Measurements from ENCODE around the gene GPALPP1. TPM values are rescaled to one million over a fixed set of nuclear protein-coding genes. Genes with fewer than 3 reads are reported as not detected.

The GPALPP1 gene
- total and polyA plus RNA-seq, 4 donors: 7.9 to 45.0 (median 13.0) TPM

DNA sequence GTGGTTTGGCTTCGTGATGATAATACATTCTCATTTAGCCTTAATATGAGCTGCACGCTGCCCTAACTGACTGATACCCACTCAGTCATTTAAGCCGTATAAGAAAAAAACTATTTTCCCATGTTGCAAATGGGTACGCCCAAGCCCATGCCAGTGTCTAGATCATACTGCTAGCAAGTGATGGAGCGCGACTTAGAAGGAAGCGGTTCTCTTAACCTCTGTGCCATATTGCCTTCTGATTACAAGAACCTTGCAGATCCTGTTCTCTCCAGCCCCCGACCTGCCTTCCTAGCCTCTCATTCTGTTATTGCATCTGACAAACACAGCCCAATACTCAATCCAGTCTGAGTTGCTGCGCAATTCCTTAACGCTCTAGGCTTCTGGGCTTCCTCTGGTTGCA is 603 bp downstream of the GPALPP1 start:
- H3K9ac ChIP-seq (ENCODE audit: insufficient read depth in 1 of 2, low read length in 2 of 2): peak overlapping the region; percentile 94 to 96
- no peaks in the 10 kb centered on the region for H3K27me3 ChIP-seq (ENCODE audit: control insufficient read depth in 3 of 3, insufficient read depth in 3 of 3, low read length in 2 of 3)
- 4 to 11% methylated on average over 10 of the region's 10 CpGs for WGBS, 2 donors
- DNase-seq (peak in 2 of 3 donors; percentile 11 to 16), ATAC-seq (ENCODE audit: insufficient read depth, low FRiP score) (no peak)
- peaks cover 0 to 6% (median 3%) of the 10 kb centered on the region in 4 donors for H3K36me3 ChIP-seq (ENCODE audit: control insufficient read depth in 4 of 4, insufficient read depth in 4 of 4, low read length in 4 of 4)
- H3K27ac ChIP-seq (ENCODE audit: low read depth in 1 of 2, low read length in 1 of 2): peak overlapping the region; percentile 55 to 92
- TF ChIP-seq, protein P1, sequence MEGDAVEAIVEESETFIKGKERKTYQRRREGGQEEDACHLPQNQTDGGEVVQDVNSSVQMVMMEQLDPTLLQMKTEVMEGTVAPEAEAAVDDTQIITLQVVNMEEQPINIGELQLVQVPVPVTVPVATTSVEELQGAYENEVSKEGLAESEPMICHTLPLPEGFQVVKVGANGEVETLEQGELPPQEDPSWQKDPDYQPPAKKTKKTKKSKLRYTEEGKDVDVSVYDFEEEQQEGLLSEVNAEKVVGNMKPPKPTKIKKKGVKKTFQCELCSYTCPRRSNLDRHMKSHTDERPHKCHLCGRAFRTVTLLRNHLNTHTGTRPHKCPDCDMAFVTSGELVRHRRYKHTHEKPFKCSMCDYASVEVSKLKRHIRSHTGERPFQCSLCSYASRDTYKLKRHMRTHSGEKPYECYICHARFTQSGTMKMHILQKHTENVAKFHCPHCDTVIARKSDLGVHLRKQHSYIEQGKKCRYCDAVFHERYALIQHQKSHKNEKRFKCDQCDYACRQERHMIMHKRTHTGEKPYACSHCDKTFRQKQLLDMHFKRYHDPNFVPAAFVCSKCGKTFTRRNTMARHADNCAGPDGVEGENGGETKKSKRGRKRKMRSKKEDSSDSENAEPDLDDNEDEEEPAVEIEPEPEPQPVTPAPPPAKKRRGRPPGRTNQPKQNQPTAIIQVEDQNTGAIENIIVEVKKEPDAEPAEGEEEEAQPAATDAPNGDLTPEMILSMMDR (IDR thresholded peaks at IDR 0.05; ENCODE audit: control extremely low read depth, extremely low read depth): no peak
- H3K4me1 ChIP-seq (ENCODE audit: control insufficient read depth in 5 of 5, insufficient read depth in 5 of 5, low read length in 5 of 5): peaks cover 4 to 19% (median 10%) of the 10 kb centered on the region in 5 donors
- H3K4me3 ChIP-seq: peak overlapping the region; percentile 96
- H3K9me3 ChIP-seq (ENCODE audit: control insufficient read depth in 4 of 4, insufficient read depth in 3 of 4, low read length in 3 of 4): no peaks in the 10 kb centered on the region

DNA sequence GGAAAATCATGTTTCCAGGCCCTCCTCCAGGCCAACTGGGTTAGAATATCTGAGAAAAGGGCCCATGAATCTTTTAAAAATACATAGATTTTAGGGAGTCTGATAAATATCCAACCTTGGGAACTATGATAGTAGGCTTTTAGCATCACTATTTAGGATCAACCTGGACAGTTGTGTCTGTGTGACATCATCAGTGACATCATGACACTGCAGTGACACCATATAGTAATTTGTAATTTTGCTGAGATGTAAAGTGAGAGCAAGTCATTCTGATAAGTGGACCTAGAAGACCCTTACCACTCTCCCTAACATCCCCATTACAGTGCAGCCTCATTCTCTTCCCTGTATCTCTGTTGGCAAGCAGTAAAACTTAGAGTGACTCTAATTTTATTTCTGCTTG is 14.1 kb downstream of the GPALPP1 start:
- H3K4me3 ChIP-seq: no peak overlapping the region
- no peaks in the 10 kb centered on the region for H3K9me3 ChIP-seq (ENCODE audit: control insufficient read depth in 4 of 4, insufficient read depth in 3 of 4, low read length in 3 of 4)
- H3K4me1 ChIP-seq (ENCODE audit: control insufficient read depth in 5 of 5, insufficient read depth in 5 of 5, low read length in 5 of 5): no peaks in the 10 kb centered on the region
- H3K9ac ChIP-seq (ENCODE audit: insufficient read depth in 1 of 2, low read length in 2 of 2): no peak overlapping the region
- H3K36me3 ChIP-seq (ENCODE audit: control insufficient read depth in 4 of 4, insufficient read depth in 4 of 4, low read length in 4 of 4): peaks cover 10 to 37% (median 15%) of the 10 kb centered on the region in 4 donors
- DNase-seq (no peak), ATAC-seq (ENCODE audit: insufficient read depth, low FRiP score) (no peak)
- no peak overlapping the region for H3K27ac ChIP-seq (ENCODE audit: low read depth in 1 of 2, low read length in 1 of 2)
- TF ChIP-seq, protein P1 (IDR thresholded peaks at IDR 0.05; ENCODE audit: control extremely low read depth, extremely low read depth): no peak
- no peaks in the 10 kb centered on the region for H3K27me3 ChIP-seq (ENCODE audit: control insufficient read depth in 3 of 3, insufficient read depth in 3 of 3, low read length in 2 of 3)

DNA sequence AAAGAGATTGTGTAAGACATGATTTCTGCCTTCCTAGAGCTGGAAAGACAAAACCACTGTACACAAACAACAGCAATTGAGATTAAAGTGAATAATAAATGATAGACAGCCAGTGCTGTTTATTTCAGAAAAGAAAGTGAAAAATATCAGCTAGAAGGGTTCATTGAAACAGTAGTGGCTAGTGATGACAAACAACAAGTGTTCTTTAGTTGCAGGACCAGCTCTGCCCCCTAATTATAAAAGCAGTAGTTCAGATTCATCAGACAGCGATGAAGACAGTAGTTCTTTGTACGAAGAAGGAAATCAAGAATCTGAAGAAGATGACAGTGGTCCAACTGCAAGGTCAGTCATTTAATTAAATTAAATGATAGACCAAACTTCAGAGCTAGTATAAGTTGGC is 14.8 kb downstream of the GPALPP1 start:
- ATAC-seq (ENCODE audit: insufficient read depth, low FRiP score): no peak
- Histone ChIP-seq H3K9ac (ENCODE audit: insufficient read depth in 1 of 2, low read length in 2 of 2) (no peak overlapping the region), H3K4me1 (ENCODE audit: control insufficient read depth in 5 of 5, insufficient read depth in 5 of 5, low read length in 5 of 5) (no peaks in the 10 kb centered on the region), H3K4me3 (no peak overlapping the region), H3K27ac (ENCODE audit: low read depth in 1 of 2, low read length in 1 of 2) (no peak overlapping the region), H3K27me3 (ENCODE audit: control insufficient read depth in 3 of 3, insufficient read depth in 3 of 3, low read length in 2 of 3) (no peaks in the 10 kb centered on the region), H3K36me3 (ENCODE audit: control insufficient read depth in 4 of 4, insufficient read depth in 4 of 4, low read length in 4 of 4) (peaks cover 10 to 40% (median 15%) of the 10 kb centered on the region in 4 donors), H3K9me3 (ENCODE audit: control insufficient read depth in 4 of 4, insufficient read depth in 3 of 4, low read length in 3 of 4) (no peaks in the 10 kb centered on the region)
- 97 to 98% methylated on average over 2 of the region's 2 CpGs for WGBS, 2 donors
- DNase-seq: no peak
- TF ChIP-seq, protein P1 (IDR thresholded peaks at IDR 0.05; ENCODE audit: control extremely low read depth, extremely low read depth): no peak

DNA sequence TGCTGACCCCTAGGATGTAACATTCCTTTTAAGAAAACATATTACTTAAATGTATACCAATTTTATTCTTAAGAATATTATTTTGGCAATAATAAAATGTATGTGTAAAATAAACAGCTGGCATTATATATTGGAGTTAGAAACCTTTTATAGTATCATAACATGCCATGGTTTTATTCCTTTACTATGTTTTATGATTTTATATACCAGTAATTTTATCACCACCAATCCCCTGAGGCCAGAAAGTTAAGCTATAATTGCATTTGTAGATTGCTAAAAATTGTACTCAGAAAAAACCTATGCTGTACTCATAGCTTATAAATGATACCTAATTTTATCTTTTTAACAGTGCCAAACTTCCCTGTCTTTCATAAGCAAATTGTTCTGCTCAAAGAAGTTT is 17.9 kb downstream of the GPALPP1 start:
- ATAC-seq (ENCODE audit: insufficient read depth, low FRiP score): no peak
- H3K4me1 ChIP-seq (ENCODE audit: control insufficient read depth in 5 of 5, insufficient read depth in 5 of 5, low read length in 5 of 5): no peaks in the 10 kb centered on the region

More for the DNA sequence above, 17.9 kb downstream of the GPALPP1 start:
- peaks cover 10 to 45% (median 29%) of the 10 kb centered on the region in 4 donors for H3K36me3 ChIP-seq (ENCODE audit: control insufficient read depth in 4 of 4, insufficient read depth in 4 of 4, low read length in 4 of 4)
- H3K27me3 ChIP-seq (ENCODE audit: control insufficient read depth in 3 of 3, insufficient read depth in 3 of 3, low read length in 2 of 3): no peaks in the 10 kb centered on the region
- no peaks in the 10 kb centered on the region for H3K9me3 ChIP-seq (ENCODE audit: control insufficient read depth in 4 of 4, insufficient read depth in 3 of 4, low read length in 3 of 4)
- no peak for DNase-seq
- no peak overlapping the region for H3K9ac ChIP-seq (ENCODE audit: insufficient read depth in 1 of 2, low read length in 2 of 2)
- TF ChIP-seq, protein P1 (IDR thresholded peaks at IDR 0.05; ENCODE audit: control extremely low read depth, extremely low read depth): no peak
- no peak overlapping the region for H3K27ac ChIP-seq (ENCODE audit: low read depth in 1 of 2, low read length in 1 of 2)
- no peak overlapping the region for H3K4me3 ChIP-seq
